Measurements from ENCODE around the gene CSNK1G2.

The CSNK1G2 gene

DNA sequence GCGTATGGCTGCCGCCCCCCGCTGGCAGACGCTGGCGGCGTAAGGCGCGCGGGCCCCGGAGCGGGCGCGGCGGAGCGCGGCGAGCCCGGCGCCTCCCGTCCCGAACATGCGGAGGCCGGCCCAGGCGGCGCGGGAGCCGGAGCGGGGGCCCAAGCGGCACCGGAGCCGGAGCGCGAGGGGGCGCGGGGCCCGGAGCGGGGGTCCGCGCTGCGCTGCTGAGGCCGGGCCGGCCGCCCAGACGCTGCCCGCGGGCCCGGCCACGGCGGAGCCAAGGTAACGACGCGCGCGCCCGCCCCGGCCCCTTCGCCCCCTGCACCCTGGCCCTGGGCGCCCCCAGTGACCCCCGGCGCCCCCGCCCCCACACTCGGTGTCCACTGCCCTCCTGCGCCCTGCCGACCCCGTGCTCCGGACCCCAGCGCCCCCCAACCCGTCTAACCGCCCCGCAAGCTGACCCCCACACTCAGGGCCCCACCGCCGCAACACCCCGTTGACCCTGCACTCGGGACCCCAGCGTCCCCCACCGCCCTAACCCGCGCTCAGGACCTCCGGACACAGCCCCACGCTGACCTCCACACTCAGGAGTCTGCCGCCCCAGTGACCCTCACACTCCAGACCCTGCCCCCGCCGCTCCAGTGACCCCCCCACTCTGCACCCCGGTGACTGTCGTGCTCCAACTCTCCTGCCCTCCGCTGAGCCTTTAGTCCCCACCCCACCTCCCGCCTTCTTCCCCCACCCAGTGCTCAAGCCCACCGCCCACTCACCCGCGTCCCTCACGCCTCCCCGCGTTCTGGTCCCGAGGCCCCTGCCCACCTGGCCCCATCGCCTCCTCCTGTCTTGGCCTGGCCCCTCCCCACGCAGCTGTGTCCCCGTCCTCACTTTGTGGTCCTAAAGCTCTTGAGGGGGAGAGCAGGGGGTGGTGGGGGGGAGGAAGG is at the start of gene CSNK1G2:
TSS of gene CSNK1G2 (plus strand) at position 27 of the 932 bp plus-strand sequence. CDS start 28,601 bp downstream, outside the sequence.
- POLR2A ChIA-PET, result interaction anchor here (0.7 kb wide), 1 partner anchor 17 kb away, joined by 4 read pairs; no protein-coding TSS in a partner anchor
- CTCF ChIA-PET, result interaction anchor here (1.2 kb wide), 1 partner anchor 44 kb away, joined by 4 read pairs; no protein-coding TSS in a partner anchor
- DNase-seq (ENCODE audit: extremely low spot score), result no peak
- TF ChIP-seq, protein P1, sequence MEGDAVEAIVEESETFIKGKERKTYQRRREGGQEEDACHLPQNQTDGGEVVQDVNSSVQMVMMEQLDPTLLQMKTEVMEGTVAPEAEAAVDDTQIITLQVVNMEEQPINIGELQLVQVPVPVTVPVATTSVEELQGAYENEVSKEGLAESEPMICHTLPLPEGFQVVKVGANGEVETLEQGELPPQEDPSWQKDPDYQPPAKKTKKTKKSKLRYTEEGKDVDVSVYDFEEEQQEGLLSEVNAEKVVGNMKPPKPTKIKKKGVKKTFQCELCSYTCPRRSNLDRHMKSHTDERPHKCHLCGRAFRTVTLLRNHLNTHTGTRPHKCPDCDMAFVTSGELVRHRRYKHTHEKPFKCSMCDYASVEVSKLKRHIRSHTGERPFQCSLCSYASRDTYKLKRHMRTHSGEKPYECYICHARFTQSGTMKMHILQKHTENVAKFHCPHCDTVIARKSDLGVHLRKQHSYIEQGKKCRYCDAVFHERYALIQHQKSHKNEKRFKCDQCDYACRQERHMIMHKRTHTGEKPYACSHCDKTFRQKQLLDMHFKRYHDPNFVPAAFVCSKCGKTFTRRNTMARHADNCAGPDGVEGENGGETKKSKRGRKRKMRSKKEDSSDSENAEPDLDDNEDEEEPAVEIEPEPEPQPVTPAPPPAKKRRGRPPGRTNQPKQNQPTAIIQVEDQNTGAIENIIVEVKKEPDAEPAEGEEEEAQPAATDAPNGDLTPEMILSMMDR (IDR thresholded peaks at IDR 0.05; ENCODE audit: control extremely low read depth, extremely low read depth, low read depth, missing control alignments), result peak; percentile 60

DNA sequence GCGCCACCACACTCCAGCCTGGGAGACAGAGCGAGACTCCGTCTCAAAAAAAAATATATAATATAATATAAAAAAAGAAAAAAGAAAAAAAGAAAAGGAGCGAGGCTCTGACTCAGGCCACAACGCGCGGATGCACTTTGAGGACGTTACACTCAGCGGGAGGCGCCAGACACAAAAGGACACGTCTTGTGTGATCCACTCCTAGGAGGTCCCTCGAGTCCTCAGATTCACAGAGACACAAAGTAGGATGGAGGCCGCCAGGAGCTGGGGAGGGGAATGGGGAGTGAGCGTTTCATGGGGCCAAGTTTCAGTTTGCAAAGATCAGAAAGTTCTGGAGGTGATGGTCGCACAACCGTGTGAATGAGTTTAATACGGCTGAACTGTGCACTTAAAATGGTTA is 47.2 kb upstream of the CSNK1G2 start:
- TF ChIP-seq, protein P1 (IDR thresholded peaks at IDR 0.05; ENCODE audit: control extremely low read depth, extremely low read depth, low read depth, missing control alignments), result no peak
- DNase-seq (ENCODE audit: extremely low spot score), result no peak
- CTCF ChIA-PET, result no interaction called here
- POLR2A ChIA-PET, result no interaction called here

- TF ChIP-seq, protein P1 (IDR thresholded peaks at IDR 0.05; ENCODE audit: control extremely low read depth, extremely low read depth, low read depth, missing control alignments), result no peak
- CTCF ChIA-PET, result interaction anchor here (1.4 to 2.4 kb wide), 4 partner anchors 11 to 43 kb away, joined by 3 to 9 read pairs (median 5); partner anchors contain the start of gene ABHD17A
- POLR2A ChIA-PET, result interaction anchor here (1.2 kb wide), 1 partner anchor 32 kb away, joined by 6 read pairs; no protein-coding TSS in a partner anchor
- no peak for DNase-seq (ENCODE audit: extremely low spot score)
These were observed 44.5 kb upstream of the CSNK1G2 start for GRCh38 chr19:1896508-1896907.

DNA sequence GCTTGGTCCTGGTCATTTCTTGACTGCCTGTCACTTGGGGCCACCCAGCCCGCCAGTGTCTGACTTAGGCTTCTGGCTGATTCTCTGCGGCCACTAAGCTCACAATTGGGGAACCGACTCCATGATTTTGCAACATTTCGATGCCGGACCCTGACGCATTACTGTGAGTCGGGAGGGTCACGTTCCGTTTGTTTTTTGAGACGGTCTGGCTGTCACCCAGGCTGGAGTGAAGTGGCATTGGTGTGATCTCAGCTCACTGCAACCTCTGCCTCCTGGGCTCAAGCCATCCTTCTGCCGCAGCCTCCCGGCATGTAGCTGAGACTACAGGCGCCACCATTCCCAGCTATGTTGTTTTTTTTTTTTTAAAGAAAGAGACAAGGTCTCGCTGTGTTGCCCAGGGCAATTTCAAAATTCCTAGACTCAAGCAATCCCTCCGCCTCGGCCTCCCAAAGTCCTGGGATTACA is 39.0 kb upstream of the CSNK1G2 start:
- TF ChIP-seq, protein P1 (IDR thresholded peaks at IDR 0.05; ENCODE audit: control extremely low read depth, extremely low read depth, low read depth, missing control alignments), result no peak
- ChIA-PET CTCF (interaction anchor here (1.0 to 1.9 kb wide), 3 partner anchors 27 to 37 kb away, joined by 3 to 6 read pairs (median 3); no protein-coding TSS in a partner anchor), POLR2A (no interaction called here)
- DNase-seq (ENCODE audit: extremely low spot score), result no peak

- TF ChIP-seq, protein P1 (IDR thresholded peaks at IDR 0.05; ENCODE audit: control extremely low read depth, extremely low read depth, low read depth, missing control alignments), result no peak
These were observed 38.0 kb upstream of the CSNK1G2 start for GRCh38 chr19:1902923-1903322.

DNA sequence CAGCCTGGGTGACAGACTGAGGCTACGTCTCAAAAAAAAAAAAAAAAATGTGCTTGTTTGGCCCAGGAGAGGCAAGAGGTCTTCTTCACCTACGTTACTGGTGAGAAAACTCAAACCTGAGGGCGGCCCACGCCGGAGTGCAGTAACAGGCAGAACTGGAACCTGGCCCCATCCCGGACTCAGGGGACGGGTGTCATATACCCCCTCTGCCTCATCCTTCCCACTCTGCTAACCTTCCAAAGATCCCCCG is 36.2 kb upstream of the CSNK1G2 start:
- ChIA-PET CTCF (interaction anchor here (1.0 to 2.2 kb wide), 3 partner anchors 25 to 41 kb away, joined by 4 to 8 read pairs (median 6); no protein-coding TSS in a partner anchor), POLR2A (interaction anchor here (1.1 kb wide), 1 partner anchor 19 kb away, joined by 3 read pairs; no protein-coding TSS in a partner anchor)
- TF ChIP-seq, protein P1 (IDR thresholded peaks at IDR 0.05; ENCODE audit: control extremely low read depth, extremely low read depth, low read depth, missing control alignments), result no peak
- DNase-seq (ENCODE audit: extremely low spot score), result no peak

More at GRCh38 chr19:1902923-1903322, 38.0 kb upstream of the CSNK1G2 start:
- POLR2A ChIA-PET, result interaction anchor here (0.6 kb wide), 1 partner anchor 189 kb away, joined by 4 read pairs; no protein-coding TSS in a partner anchor
- DNase-seq (ENCODE audit: extremely low spot score), result no peak
- CTCF ChIA-PET, result interaction anchor here (1.2 to 2.2 kb wide), 4 partner anchors 26 to 167 kb away, joined by 3 to 8 read pairs (median 6); no protein-coding TSS in a partner anchor

All from GM10248 (cell line).